ENCODE measurements around the gene RHBDD1. TPM values are rescaled to one million over a fixed set of nuclear protein-coding genes. Genes with fewer than 3 reads are reported as not detected.
"Not testable (repeated sequence)": the region's sequence is repeated elsewhere in the genome, so short reads cannot be mapped to it uniquely, and the experiment has no call there.

Gene RHBDD1
- total RNA-seq, 1 donor from 2014 or later = 14.1 TPM

- no peak for DNase-seq (ENCODE audit: low read depth)
- TF ChIP-seq CTCF (conservative IDR thresholded peaks at IDR 0.05; ENCODE audit: low read depth, low read length) = no peak
- H3K4me3 ChIP-seq (ENCODE audit: low read depth, low read length) = peak overlapping the region; percentile 75
Observed at GRCh38 chr2:226836548-226836885, 663 bp downstream of the RHBDD1 start.

GRCh38 chr2:226837334-226837733 is 1.5 kb downstream of the RHBDD1 start:
- no peak for DNase-seq (ENCODE audit: low read depth)
- no peak for TF ChIP-seq CTCF (conservative IDR thresholded peaks at IDR 0.05; ENCODE audit: low read depth, low read length)
- peak overlapping the region; percentile 75 for H3K4me3 ChIP-seq (ENCODE audit: low read depth, low read length)

GRCh38 chr2:226837787-226838603 is 2.1 kb downstream of the RHBDD1 start:
- H3K4me3 ChIP-seq (ENCODE audit: low read depth, low read length) = no peak overlapping the region
- DNase-seq (ENCODE audit: low read depth) = no peak
- no peak for TF ChIP-seq CTCF (conservative IDR thresholded peaks at IDR 0.05; ENCODE audit: low read depth, low read length)

GRCh38 chr2:226838722-226839121 is 2.9 kb downstream of the RHBDD1 start:
- no peak for DNase-seq (ENCODE audit: low read depth)
- no peak for TF ChIP-seq CTCF (conservative IDR thresholded peaks at IDR 0.05; ENCODE audit: low read depth, low read length)
- no peak overlapping the region for H3K4me3 ChIP-seq (ENCODE audit: low read depth, low read length)

GRCh38 chr2:226839161-226839560 is 3.3 kb downstream of the RHBDD1 start:
- no peak for DNase-seq (ENCODE audit: low read depth)
- TF ChIP-seq CTCF (conservative IDR thresholded peaks at IDR 0.05; ENCODE audit: low read depth, low read length) = no peak
- peak overlapping the region; percentile 12 for H3K4me3 ChIP-seq (ENCODE audit: low read depth, low read length)

- no peak for DNase-seq (ENCODE audit: low read depth)
- TF ChIP-seq CTCF (conservative IDR thresholded peaks at IDR 0.05; ENCODE audit: low read depth, low read length) = no peak
- H3K4me3 ChIP-seq (ENCODE audit: low read depth, low read length) = no peak overlapping the region
Observed at GRCh38 chr2:226839951-226840350, 4.1 kb downstream of the RHBDD1 start.

- not testable (repeated sequence) for DNase-seq (ENCODE audit: low read depth); H3K4me3 ChIP-seq (ENCODE audit: low read depth, low read length)
Observed at GRCh38 chr2:226843001-226843400, 7.1 kb downstream of the RHBDD1 start.

All from epithelial cell of proximal tubule (primary cell).